Endothelial cell of umbilical vein (primary cell): ENCODE measurements around the gene SYDE1. TPM values are rescaled to one million over a fixed set of nuclear protein-coding genes. Genes with fewer than 3 reads are reported as not detected.

Experiments
- BruUV-seq: library from RNA; stranded (reverse); fragments of 400-500 nt; replicated peaks from 2 replicates; lab custom pipeline; 2021; lab: Mats Ljungman, UMichigan
- CTCF ChIA-PET: fragments of 300-600, 350-600 bp; sonication (Branson Sonifier 250); formaldehyde crosslinking; loops from one replicate; lab custom pipeline; 2021; ENCODE audit warnings: antibody characterized with exemption, inconsistent platforms; lab: Charles Lee
- POLR2A ChIA-PET: fragments of 300-600, 350-600 bp; sonication (Branson Sonifier 250); formaldehyde crosslinking; loops from one replicate; lab custom pipeline; 2021; ENCODE audit warnings: antibody characterized with exemption, inconsistent platforms; lab: Charles Lee
- DNase-seq: peaks from one replicate; pipeline ENCODE4 v3.0.0-alpha.2; 2011; ENCODE audit warnings: low read depth, low spot score
- FAIRE-seq: peaks from 2 replicates; lab custom pipeline; 2011; peaks lifted over from hg19 to GRCh38; lab: Jason Lieb, UNC
- H2AFZ ChIP-seq: 2 replicates; pipeline ENCODE4 v1.6.0; 2012; ENCODE audit warnings: low read depth, low read length, control low read depth, inconsistent platforms
- H3K27ac ChIP-seq: 2 replicates; pipeline ENCODE4 v1.5.1; 2011; ENCODE audit warnings: low read depth, mild to moderate bottlenecking, control low read depth, low read length, moderate library complexity; ENCODE audit not compliant: insufficient read depth
- H3K27me3 ChIP-seq, 2 experiments: 2 replicates each; pipeline versions ENCODE4 v1.6.0 to v1.6.1; 2011; ENCODE audit warnings: low read length in 2 of 2, mixed read lengths in 1 of 2; ENCODE audit not compliant: control insufficient read depth in 2 of 2, insufficient read depth in 2 of 2
- H3K36me3 ChIP-seq, 2 experiments: 2 replicates in 1 of 2; 3 replicates in 1 of 2; pipeline ENCODE4 v1.5.1; 2011; ENCODE audit warnings: low read length in 2 of 2, mild to moderate bottlenecking in 1 of 2, moderate library complexity in 1 of 2; ENCODE audit not compliant: control insufficient read depth in 2 of 2, insufficient read depth in 2 of 2; ENCODE audit errors: extremely low read depth in 1 of 2
- H3K4me1 ChIP-seq: 3 replicates; pipeline ENCODE4 v1.5.1; 2011; ENCODE audit warnings: mild to moderate bottlenecking, low read length; ENCODE audit not compliant: control insufficient read depth, insufficient read depth; ENCODE audit errors: extremely low read depth
- H3K4me2 ChIP-seq: 2 replicates; pipeline ENCODE4 v1.6.1; 2011; ENCODE audit warnings: low read length, control low read depth, mixed read lengths; ENCODE audit not compliant: insufficient read depth
- H3K4me3 ChIP-seq, 3 experiments: fragments of 200-600 bp in 1 of 3; sonication (generic), shearing (Covaris generic) in 1 of 3; replicated peaks in 1 of 3; 2 replicates each; pipeline ENCODE4 v1.5.1; 2011 to 2016; ENCODE audit warnings: control low read depth in 3 of 3, low read length in 3 of 3, mild to moderate bottlenecking in 2 of 3, inconsistent platforms in 1 of 3, low read depth in 1 of 3, moderate library complexity in 1 of 3; ENCODE audit not compliant: insufficient read depth in 1 of 3
- H3K79me2 ChIP-seq: 2 replicates; pipeline ENCODE4 v1.6.0; 2012; ENCODE audit warnings: low read length, inconsistent platforms; ENCODE audit not compliant: control insufficient read depth, insufficient read depth
- H3K9ac ChIP-seq: replicated peaks from 2 replicates; pipeline ENCODE3; 2011; ENCODE audit warnings: low read length, control low read depth; ENCODE audit not compliant: insufficient read depth; ENCODE audit errors: extremely low read depth
- H3K9me1 ChIP-seq: replicated peaks from 3 replicates; pipeline ENCODE4 v1.6.0; 2011; ENCODE audit warnings: mild to moderate bottlenecking, low read length; ENCODE audit not compliant: control insufficient read depth, insufficient read depth; ENCODE audit errors: extremely low read depth
- H3K9me3 ChIP-seq: replicated peaks from 2 replicates; pipeline ENCODE4 v1.5.1; 2012; ENCODE audit warnings: low read length, inconsistent platforms; ENCODE audit not compliant: control insufficient read depth, insufficient read depth
- H4K20me1 ChIP-seq: replicated peaks from 2 replicates; pipeline ENCODE3; 2011; ENCODE audit warnings: mild to moderate bottlenecking, low read length; ENCODE audit not compliant: control insufficient read depth, insufficient read depth; ENCODE audit errors: extremely low read depth
- CTCF ChIP-seq, 2 donors: IDR thresholded peaks; 1 replicate in 1 of 2; 2 replicates in 1 of 2; pipeline ENCODE4 v1.5.1; 2011; ENCODE audit warnings: low read length in 2 of 2, mild to moderate bottlenecking in 2 of 2, moderate library complexity in 2 of 2, control low read depth in 1 of 2, inconsistent platforms in 1 of 2, low read depth in 1 of 2; ENCODE audit not compliant: insufficient read depth in 1 of 2; ENCODE audit errors: extremely low read depth in 1 of 2
- EZH2 ChIP-seq: IDR thresholded peaks from 2 replicates; pipeline ENCODE4 v1.6.1; 2012; ENCODE audit warnings: borderline replicate concordance, low read depth, mild to moderate bottlenecking, moderate library complexity, low read length, inconsistent platforms; ENCODE audit not compliant: severe bottlenecking
- FOS ChIP-seq: IDR thresholded peaks from 2 replicates; pipeline ENCODE4 v1.6.1; 2011; ENCODE audit warnings: mild to moderate bottlenecking, low read length, moderate library complexity, borderline replicate concordance; ENCODE audit not compliant: insufficient read depth
- GATA2 ChIP-seq: IDR thresholded peaks from 2 replicates; pipeline ENCODE4 v1.7.0; 2011; ENCODE audit warnings: low read depth, mild to moderate bottlenecking, moderate library complexity, mixed read lengths, low read length; ENCODE audit not compliant: insufficient read length, insufficient read depth
- JUN ChIP-seq: IDR thresholded peaks from 2 replicates; pipeline ENCODE4 v1.6.1; 2011; ENCODE audit warnings: borderline replicate concordance, low read depth; ENCODE audit not compliant: insufficient read length, insufficient read depth
- MYC ChIP-seq: IDR thresholded peaks from one replicate; pipeline ENCODE4 v1.6.1; 2011; ENCODE audit warnings: mild to moderate bottlenecking, low read depth, low read length
- POLR2A ChIP-seq: IDR thresholded peaks from 2 replicates; pipeline ENCODE4 v1.6.1; 2012; ENCODE audit warnings: low read depth, mild to moderate bottlenecking, control low read depth, low read length
- POLR2AphosphoS5 ChIP-seq: IDR thresholded peaks from 2 replicates; pipeline ENCODE4 v1.6.1; 2012; ENCODE audit warnings: low read depth, mild to moderate bottlenecking, control low read depth, low read length, moderate library complexity; ENCODE audit not compliant: insufficient read depth
- dilution Hi-C: fragments of 300-500 bp; cut with MboI; formaldehyde crosslinking; loops from one replicate; pipeline ENCODE4 v1.15.0; 2019; ENCODE audit warnings: low sequenced_read_pairs; ENCODE audit not compliant: extremely low pct_ligation_motif_present
- intact Hi-C: fragments of 100-400 bp; cut with micrococcal nuclease; formaldehyde crosslinking; loops from one replicate; pipeline ENCODE4 v1.10.0; 2022
- polyA plus RNA-seq, 4 experiments: library from polyadenylated mRNA; depleted of rRNA in 3 of 4; stranded (reverse) in 3 of 4; unstranded in 1 of 4; fragments of >200 nt; gene quantifications; 2 replicates each; pipeline versions ENCODE4 v1.2.1 to v1.2.3, GENCODE V29; 2011 to 2012; ENCODE audit warnings: missing spikeins in 1 of 4
- total RNA-seq: library from RNA; stranded (reverse); gene quantifications from 2 replicates; pipeline ENCODE4 v1.2.3, GENCODE V29; 2021
- TF ChIP-seq, protein P1 (sequence below): IDR thresholded peaks from 2 replicates; pipeline ENCODE4 v1.6.1; 2011; ENCODE audit not compliant: insufficient read depth, insufficient read length

SYDE1 gene
- total and polyA plus RNA-seq, 2 donors (not counting 3 experiments of a cell fraction or from before 2014, with no cell fraction given) = 33.1 to 35.3 TPM

GRCh38 chr19:15072930-15073647 is 34.1 kb upstream of the SYDE1 start:
- DNase-seq (no peak), FAIRE-seq (no peak)
- CTCF ChIA-PET = no interaction called here
- POLR2A ChIA-PET = no interaction called here
- Histone ChIP-seq H3K9me1 (no peaks in the 10 kb centered on the region), H3K27me3 (no peaks in the 10 kb centered on the region), H4K20me1 (no peaks in the 10 kb centered on the region), H3K4me2 (no peak overlapping the region), H3K79me2 (no peaks in the 10 kb centered on the region), H3K9ac (no peak overlapping the region), H3K4me1 (no peaks in the 10 kb centered on the region), H3K9me3 (no peaks in the 10 kb centered on the region), H3K4me3 (no peak overlapping the region), H3K27ac (no peak overlapping the region), H3K36me3 (no peaks in the 10 kb centered on the region), H2AFZ (no peak overlapping the region)
- no TSS peak for BruUV-seq
- TF ChIP-seq, protein P1, sequence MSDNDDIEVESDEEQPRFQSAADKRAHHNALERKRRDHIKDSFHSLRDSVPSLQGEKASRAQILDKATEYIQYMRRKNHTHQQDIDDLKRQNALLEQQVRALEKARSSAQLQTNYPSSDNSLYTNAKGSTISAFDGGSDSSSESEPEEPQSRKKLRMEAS = no peak
- no peak for TF ChIP-seq FOS
- no peak for TF ChIP-seq GATA2
- TF ChIP-seq CTCF (IDR thresholded peaks at IDR 0.05; ENCODE audit: extremely low read depth in 1 of 2, insufficient read depth in 1 of 2, low read depth in 1 of 2, low read length in 2 of 2) = no peak
- TF ChIP-seq POLR2A = no peak
- TF ChIP-seq MYC = no peak
- no peak for TF ChIP-seq JUN
- no peak for TF ChIP-seq EZH2
- no peak for TF ChIP-seq POLR2AphosphoS5
- intact Hi-C loops = no loop called here
- dilution Hi-C loops = no loop called here
